ENCODE data around the gene IL4R.

The IL4R gene

GRCh38 chr16:27315333-27316037 is 1.7 kb downstream of the IL4R start:
- peak in 1 of 2 donors; percentile 39 for DNase-seq (ENCODE audit: low read depth in 2 of 2)

- no peak for DNase-seq (ENCODE audit: low read depth in 2 of 2)
Observed at GRCh38 chr16:27316038-27316680, 2.4 kb downstream of the IL4R start.

GRCh38 chr16:27317320-27317719 is 3.5 kb downstream of the IL4R start:
- no peak for DNase-seq (ENCODE audit: low read depth in 2 of 2)

GRCh38 chr16:27317738-27318391 is 4.1 kb downstream of the IL4R start:
- DNase-seq (ENCODE audit: low read depth in 2 of 2) = peak in 1 of 2 donors; percentile 25

- peak; percentile 38 to 45 for DNase-seq (ENCODE audit: low read depth in 2 of 2)
Observed at GRCh38 chr16:27318392-27319256, 4.8 kb downstream of the IL4R start.

- DNase-seq (ENCODE audit: low read depth in 2 of 2) = no peak
Observed at GRCh38 chr16:27319257-27319965, 5.6 kb downstream of the IL4R start.

- no peak for DNase-seq (ENCODE audit: low read depth in 2 of 2)
Observed at GRCh38 chr16:27320261-27321012, 6.7 kb downstream of the IL4R start.

GRCh38 chr16:27321013-27321915 is 7.5 kb downstream of the IL4R start:
- DNase-seq (ENCODE audit: low read depth in 2 of 2) = no peak

- no peak for DNase-seq (ENCODE audit: low read depth in 2 of 2)
Observed at GRCh38 chr16:27322858-27323780, 9.3 kb downstream of the IL4R start.

- DNase-seq (ENCODE audit: low read depth in 2 of 2) = no peak
Observed at GRCh38 chr16:27323781-27324561, 10.2 kb downstream of the IL4R start.

GRCh38 chr16:27324851-27325301 is 11.1 kb downstream of the IL4R start:
- DNase-seq (ENCODE audit: low read depth in 2 of 2) = no peak

- no peak for DNase-seq (ENCODE audit: low read depth in 2 of 2)
Observed at GRCh38 chr16:27325736-27326135, 12.0 kb downstream of the IL4R start.

GRCh38 chr16:27326251-27326650 is 12.5 kb downstream of the IL4R start:
- DNase-seq (ENCODE audit: low read depth in 2 of 2) = no peak

GRCh38 chr16:27326738-27327585 is 13.2 kb downstream of the IL4R start:
- peak in 1 of 2 donors; percentile 25 for DNase-seq (ENCODE audit: low read depth in 2 of 2)

GRCh38 chr16:27327586-27327915 is 13.8 kb downstream of the IL4R start:
- DNase-seq (ENCODE audit: low read depth in 2 of 2) = no peak

- no peak for DNase-seq (ENCODE audit: low read depth in 2 of 2)
Observed at GRCh38 chr16:27328937-27329336, 15.2 kb downstream of the IL4R start.
